Kidney (tissue), 14 donors: ENCODE data around the gene KRTAP7-1. TPM values are rescaled to one million over a fixed set of nuclear protein-coding genes. Genes with fewer than 3 reads are reported as not detected.

Source experiments
- DNase-seq, 5 donors: peaks; one replicate each; pipeline ENCODE4 v3.0.0-alpha.2; 2013 to 2020
- FAIRE-seq: peaks from 2 replicates; lab custom pipeline; 2012; peaks lifted over from hg19 to GRCh38; lab: Jason Lieb, UNC
- H3K27ac ChIP-seq, 2 donors: one replicate each; pipeline ENCODE4 v1.7.0; 2013; ENCODE audit warnings: low read depth in 2 of 2, low read length in 2 of 2, inconsistent platforms in 1 of 2
- H3K27me3 ChIP-seq: one replicate; pipeline ENCODE4 v1.7.1; 2013; ENCODE audit warnings: low read length, inconsistent platforms; ENCODE audit not compliant: control insufficient read depth, insufficient read depth
- H3K36me3 ChIP-seq, 3 donors: one replicate each; pipeline versions ENCODE4 v1.7.0 to v1.7.1; 2013; ENCODE audit warnings: low read length in 3 of 3, control low read depth in 1 of 3, inconsistent platforms in 1 of 3; ENCODE audit not compliant: insufficient read depth in 3 of 3, control insufficient read depth in 2 of 3
- H3K4me1 ChIP-seq, 3 donors: one replicate each; pipeline versions ENCODE4 v1.7.0 to v1.7.1; 2013; ENCODE audit warnings: low read length in 3 of 3, inconsistent platforms in 1 of 3, low read depth in 1 of 3; ENCODE audit not compliant: control insufficient read depth in 2 of 3, insufficient read depth in 2 of 3
- H3K4me3 ChIP-seq, 3 donors: one replicate each; pipeline versions ENCODE4 v1.7.0 to v1.8.1; 2013; ENCODE audit warnings: low read length in 3 of 3, control low read depth in 1 of 3, inconsistent platforms in 1 of 3
- H3K9ac ChIP-seq, 3 donors: one replicate each; pipeline versions ENCODE4 v1.7.0 to v1.7.1; 2013; ENCODE audit warnings: low read length in 3 of 3, control low read depth in 1 of 3, inconsistent platforms in 1 of 3
- H3K9me3 ChIP-seq, 3 donors: one replicate each; pipeline versions ENCODE4 v1.7.0 to v1.7.1; 2013; ENCODE audit warnings: low read length in 3 of 3, control low read depth in 1 of 3, inconsistent platforms in 1 of 3; ENCODE audit not compliant: control insufficient read depth in 2 of 3, insufficient read depth in 1 of 3
- intact Hi-C: fragments of 100-400 bp; cut with DNase I; formaldehyde crosslinking; loops from one replicate; pipeline ENCODE4 v1.11.1; 2022
- polyA plus RNA-seq: library from polyadenylated mRNA; stranded (reverse); fragments of 350-450 nt; fragmentation: Illumina TruSeq; extraction: RNeasy Lipid Tissue Mini Kit (QIAGEN cat#74804); gene quantifications from one replicate; pipeline ENCODE4 v1.2.3, GENCODE V29; 2014; ENCODE audit warnings: low read depth, low replicate concordance; ENCODE audit not compliant: insufficient read depth
- total RNA-seq: library from RNA; stranded (reverse); fragmentation: NEBNext Ultra II Directional; extraction: Animal tissue kit (Norgen Biotek cat#: 25700); gene quantifications from one replicate; pipeline ENCODE4 v1.2.1, GENCODE V29; 2021
- TF ChIP-seq, protein P1 (sequence below): IDR thresholded peaks from 3 replicates; pipeline ENCODE4 v1.5.1; 2012; ENCODE audit warnings: mild to moderate bottlenecking, moderate library complexity, borderline replicate concordance; ENCODE audit not compliant: insufficient read depth; ENCODE audit errors: extremely low read depth
- donor health status: control.
- donor health status: control.
- donor health status: control.
- donor health status: control.
- donor health status: control.
- donor health status: DM: yes; HTN: yes; CAD: no.
- donor health status: Normal renal cell carcinoma (clear cell type).

KRTAP7-1 gene
- total and polyA plus RNA-seq, 2 donors from 2014 or later = not detected

DNA sequence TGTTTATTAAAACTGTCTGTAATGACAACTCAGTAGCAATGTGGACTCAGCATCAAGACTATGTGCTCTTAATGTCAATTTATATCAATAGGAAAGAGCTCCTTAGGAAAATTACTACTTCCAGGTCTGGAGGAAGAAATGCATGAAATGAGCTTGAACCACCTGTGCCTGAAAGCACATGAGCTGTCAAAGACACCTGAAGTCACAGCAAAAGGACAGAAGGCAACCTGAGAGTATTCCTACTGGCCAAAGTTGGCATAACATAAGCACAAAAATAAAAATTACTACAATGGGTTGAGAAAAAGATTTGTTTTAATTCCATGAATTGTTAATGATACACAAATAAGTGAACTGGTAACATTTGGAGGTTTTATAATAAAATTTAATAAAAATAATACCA is 13.4 kb upstream of the KRTAP7-1 start:
- Histone ChIP-seq H3K36me3 (no peaks in the 10 kb centered on the region), H3K27me3 (no peaks in the 10 kb centered on the region), H3K9me3 (no peaks in the 10 kb centered on the region), H3K9ac (no peak overlapping the region), H3K27ac (no peak overlapping the region), H3K4me3 (no peak overlapping the region), H3K4me1 (no peaks in the 10 kb centered on the region)
- TF ChIP-seq, protein P1, sequence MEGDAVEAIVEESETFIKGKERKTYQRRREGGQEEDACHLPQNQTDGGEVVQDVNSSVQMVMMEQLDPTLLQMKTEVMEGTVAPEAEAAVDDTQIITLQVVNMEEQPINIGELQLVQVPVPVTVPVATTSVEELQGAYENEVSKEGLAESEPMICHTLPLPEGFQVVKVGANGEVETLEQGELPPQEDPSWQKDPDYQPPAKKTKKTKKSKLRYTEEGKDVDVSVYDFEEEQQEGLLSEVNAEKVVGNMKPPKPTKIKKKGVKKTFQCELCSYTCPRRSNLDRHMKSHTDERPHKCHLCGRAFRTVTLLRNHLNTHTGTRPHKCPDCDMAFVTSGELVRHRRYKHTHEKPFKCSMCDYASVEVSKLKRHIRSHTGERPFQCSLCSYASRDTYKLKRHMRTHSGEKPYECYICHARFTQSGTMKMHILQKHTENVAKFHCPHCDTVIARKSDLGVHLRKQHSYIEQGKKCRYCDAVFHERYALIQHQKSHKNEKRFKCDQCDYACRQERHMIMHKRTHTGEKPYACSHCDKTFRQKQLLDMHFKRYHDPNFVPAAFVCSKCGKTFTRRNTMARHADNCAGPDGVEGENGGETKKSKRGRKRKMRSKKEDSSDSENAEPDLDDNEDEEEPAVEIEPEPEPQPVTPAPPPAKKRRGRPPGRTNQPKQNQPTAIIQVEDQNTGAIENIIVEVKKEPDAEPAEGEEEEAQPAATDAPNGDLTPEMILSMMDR = no peak
- no peak for DNase-seq
- FAIRE-seq = no peak
- intact Hi-C loops = no loop called here

DNA sequence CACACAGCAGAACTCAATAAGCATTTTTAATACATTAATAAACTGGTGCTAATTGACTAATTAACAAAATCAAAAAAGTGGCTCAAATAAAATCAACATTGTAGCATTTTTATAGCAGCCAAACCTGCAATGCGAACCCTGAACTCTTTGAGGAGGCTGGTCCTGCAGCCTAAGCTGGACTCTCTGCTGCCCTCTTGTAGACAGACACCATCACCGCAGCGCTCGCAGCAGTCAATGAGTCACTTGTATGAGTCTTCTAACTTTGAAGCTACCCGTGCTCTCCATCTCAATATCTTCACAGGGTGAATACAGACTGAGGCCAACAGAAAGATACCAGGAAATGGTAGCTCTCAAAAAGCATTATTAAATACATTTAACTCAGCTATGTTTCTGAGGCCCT is 9.7 kb upstream of the KRTAP7-1 start:
- FAIRE-seq = no peak
- intact Hi-C loops = no loop called here
- TF ChIP-seq, protein P1 = peak; percentile 12

DNA sequence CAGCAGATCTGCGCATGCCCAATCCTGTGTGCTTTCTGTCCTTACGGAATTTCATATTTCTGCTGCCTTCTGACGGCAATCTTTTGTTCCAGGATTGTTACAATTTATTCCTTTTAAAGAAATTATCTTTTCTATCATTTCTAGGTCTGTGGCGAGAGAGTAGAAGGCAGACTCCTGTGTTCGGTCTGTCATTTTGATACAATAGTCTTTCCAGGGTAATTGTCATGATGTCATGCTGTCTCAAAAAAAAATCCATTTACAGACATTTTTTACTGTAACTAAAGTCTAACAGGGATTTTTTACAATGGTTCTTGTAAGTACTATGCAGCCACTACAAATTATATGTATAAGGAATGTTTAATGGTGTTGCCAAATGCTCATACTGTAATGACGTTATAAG is 9.0 kb upstream of the KRTAP7-1 start:
- no peak for FAIRE-seq
- Histone ChIP-seq H3K27me3 (no peaks in the 10 kb centered on the region), H3K4me3 (no peak overlapping the region), H3K36me3 (no peaks in the 10 kb centered on the region), H3K9me3 (no peaks in the 10 kb centered on the region), H3K9ac (no peak overlapping the region), H3K27ac (no peak overlapping the region), H3K4me1 (no peaks in the 10 kb centered on the region)
- TF ChIP-seq, protein P1 = no peak
- DNase-seq = no peak
- intact Hi-C loops = no loop called here

More for the DNA sequence above, 9.7 kb upstream of the KRTAP7-1 start:
- Histone ChIP-seq H3K27me3 (no peaks in the 10 kb centered on the region), H3K27ac (no peak overlapping the region), H3K4me3 (no peak overlapping the region), H3K4me1 (no peaks in the 10 kb centered on the region), H3K9ac (no peak overlapping the region), H3K9me3 (no peaks in the 10 kb centered on the region), H3K36me3 (no peaks in the 10 kb centered on the region)
- DNase-seq = peak in 4 of 5 donors; percentile 32 to 38 (median 34)

DNA sequence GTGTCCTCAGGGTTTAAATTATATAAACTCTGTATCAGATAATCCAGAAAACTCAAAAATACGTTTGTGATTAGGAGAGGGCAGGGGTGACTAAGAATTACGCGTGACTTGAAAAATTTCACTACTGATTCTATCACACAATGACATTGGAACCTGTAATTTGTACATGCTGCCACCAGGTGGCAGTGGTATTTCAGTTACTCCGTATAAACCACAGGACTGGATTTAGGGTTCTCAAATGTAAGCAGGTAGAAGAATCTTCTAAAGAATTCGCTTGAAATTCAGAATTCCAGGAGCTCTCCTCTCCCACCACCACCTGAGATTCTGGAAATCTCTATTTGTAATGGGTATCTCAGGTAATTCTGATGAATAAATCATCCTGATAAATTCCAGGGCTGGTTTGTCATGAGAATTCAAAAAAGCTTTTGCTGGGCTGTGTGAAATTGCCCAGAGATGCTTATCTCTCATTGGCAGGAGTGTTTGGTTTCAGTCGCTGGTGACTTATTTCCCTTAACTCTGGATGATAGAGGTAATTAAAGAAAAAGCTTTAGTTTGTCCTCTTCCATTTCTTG is 1.7 kb upstream of the KRTAP7-1 start:
- Histone ChIP-seq H3K27me3 (no peaks in the 10 kb centered on the region), H3K9ac (no peak overlapping the region), H3K4me3 (no peak overlapping the region), H3K9me3 (peaks cover 0 to 2% (median 0%) of the 10 kb centered on the region in 3 donors), H3K36me3 (no peaks in the 10 kb centered on the region), H3K27ac (no peak overlapping the region), H3K4me1 (no peaks in the 10 kb centered on the region)
- DNase-seq = peak in 2 of 5 donors; percentile 11 to 27
- intact Hi-C loops = no loop called here
- TF ChIP-seq, protein P1 = peak; percentile 42
- FAIRE-seq = no peak
